ENCODE results near the gene ARF4.
A peak's percentile ranks its signal among the peaks of the same experiment; 100 is the strongest.

The ARF4 gene

GRCh38 chr3:57592306-57592705 is 4.8 kb downstream of the ARF4 start:
- Mint-ChIP-seq H3K9me3 (no peaks in the 10 kb centered on the region), H3K27me3 (ENCODE audit: low read depth, poor library complexity) (no peaks in the 10 kb centered on the region), H3K27ac (no peak overlapping the region), H3K4me3 (no peak overlapping the region), H3K4me1 (peaks cover 27% of the 10 kb centered on the region), H3K36me3 (ENCODE audit: low read depth) (peaks cover 52% of the 10 kb centered on the region)
- no peak for DNase-seq
- TF ChIP-seq CTCF (IDR thresholded peaks at IDR 0.05), result no peak

DNA sequence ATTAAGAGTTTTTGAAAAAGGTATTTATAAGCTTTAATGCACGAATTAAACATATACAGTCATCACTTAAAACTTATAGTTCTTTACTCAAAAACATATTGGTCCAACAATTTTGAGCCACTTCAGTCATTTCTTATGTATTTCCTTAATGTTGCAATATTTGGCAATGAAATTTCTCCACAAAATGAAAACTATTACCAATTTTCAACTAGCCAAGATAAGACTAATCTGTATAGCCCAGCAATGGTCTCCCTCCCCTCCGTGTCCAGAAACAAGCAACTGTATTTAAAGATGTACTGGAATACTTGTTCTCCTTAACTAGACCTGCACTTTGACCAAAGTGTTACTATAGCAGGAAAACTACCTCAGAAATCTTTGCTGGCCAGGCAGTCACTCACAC is 9.2 kb downstream of the ARF4 start:
- peaks cover under 1% of the 10 kb centered on the region for H3K4me1 Mint-ChIP-seq
- H3K36me3 Mint-ChIP-seq (ENCODE audit: low read depth), result peaks cover 52% of the 10 kb centered on the region
- no peak overlapping the region for H3K27ac Mint-ChIP-seq
- no peak for DNase-seq
- no peaks in the 10 kb centered on the region for H3K27me3 Mint-ChIP-seq (ENCODE audit: low read depth, poor library complexity)
- TF ChIP-seq CTCF (IDR thresholded peaks at IDR 0.05), result no peak
- no peak overlapping the region for H3K4me3 Mint-ChIP-seq
- H3K9me3 Mint-ChIP-seq, result no peaks in the 10 kb centered on the region

DNA sequence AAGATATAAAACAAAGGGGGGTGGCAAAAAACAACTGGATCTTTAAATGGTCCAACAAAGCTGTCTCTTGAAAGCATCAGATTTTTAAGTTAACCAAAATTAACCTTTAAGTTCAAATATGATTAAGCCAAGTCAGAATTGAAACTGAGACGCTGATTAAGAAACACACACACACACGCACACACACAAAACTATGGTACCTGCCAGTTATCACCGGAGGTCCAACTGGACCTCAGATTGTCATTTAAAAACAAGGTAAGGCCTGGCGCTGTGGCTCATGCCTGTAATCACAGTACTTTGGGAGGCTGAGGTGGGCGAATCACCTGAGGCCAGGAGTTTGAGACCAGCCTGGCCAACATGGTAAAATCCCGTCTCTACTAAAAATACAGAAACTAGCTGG is 10.4 kb downstream of the ARF4 start:
- TF ChIP-seq CTCF (IDR thresholded peaks at IDR 0.05), result no peak
- H3K9me3 Mint-ChIP-seq, result no peaks in the 10 kb centered on the region
- no peaks in the 10 kb centered on the region for H3K4me1 Mint-ChIP-seq
- peak overlapping the region; percentile 65 for H3K27ac Mint-ChIP-seq
- H3K4me3 Mint-ChIP-seq, result no peak overlapping the region
- peaks cover 44% of the 10 kb centered on the region for H3K36me3 Mint-ChIP-seq (ENCODE audit: low read depth)
- no peaks in the 10 kb centered on the region for H3K27me3 Mint-ChIP-seq (ENCODE audit: low read depth, poor library complexity)
- no peak for DNase-seq

DNA sequence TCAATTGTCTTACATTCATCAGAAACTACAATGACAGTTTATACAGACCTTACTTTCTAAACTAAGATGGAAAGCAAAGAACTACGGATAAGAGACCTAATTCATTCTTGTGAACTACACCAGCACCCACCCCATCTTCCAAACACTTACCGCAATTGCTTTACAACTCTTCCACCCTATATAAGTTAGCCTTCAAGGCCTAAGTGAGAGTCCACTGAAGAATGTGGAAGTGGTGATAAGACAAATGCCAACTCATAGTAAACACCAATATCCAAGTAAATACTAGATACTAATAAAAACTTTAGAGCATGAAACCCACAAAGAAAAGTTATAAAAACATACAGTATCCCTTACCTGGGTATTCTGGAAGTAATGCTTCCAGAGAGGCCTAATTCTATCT is 13.6 kb downstream of the ARF4 start:
- no peaks in the 10 kb centered on the region for H3K27me3 Mint-ChIP-seq (ENCODE audit: low read depth, poor library complexity)
- H3K27ac Mint-ChIP-seq, result peak overlapping the region; percentile 88
- no peak for DNase-seq
- H3K4me3 Mint-ChIP-seq, result no peak overlapping the region
- H3K9me3 Mint-ChIP-seq, result no peaks in the 10 kb centered on the region
- no peak for TF ChIP-seq CTCF (IDR thresholded peaks at IDR 0.05)
- no peaks in the 10 kb centered on the region for H3K4me1 Mint-ChIP-seq
- peaks cover 51% of the 10 kb centered on the region for H3K36me3 Mint-ChIP-seq (ENCODE audit: low read depth)

- no peaks in the 10 kb centered on the region for H3K9me3 Mint-ChIP-seq
- H3K27me3 Mint-ChIP-seq (ENCODE audit: low read depth, poor library complexity), result no peaks in the 10 kb centered on the region
- H3K27ac Mint-ChIP-seq, result no peak overlapping the region
- DNase-seq, result no peak
- TF ChIP-seq CTCF (IDR thresholded peaks at IDR 0.05), result no peak
- peaks cover 5% of the 10 kb centered on the region for H3K4me1 Mint-ChIP-seq
- H3K36me3 Mint-ChIP-seq (ENCODE audit: low read depth), result peaks cover 55% of the 10 kb centered on the region
- H3K4me3 Mint-ChIP-seq, result no peak overlapping the region
Measured at GRCh38 chr3:57582474-57583168, 14.5 kb downstream of the ARF4 start.

DNA sequence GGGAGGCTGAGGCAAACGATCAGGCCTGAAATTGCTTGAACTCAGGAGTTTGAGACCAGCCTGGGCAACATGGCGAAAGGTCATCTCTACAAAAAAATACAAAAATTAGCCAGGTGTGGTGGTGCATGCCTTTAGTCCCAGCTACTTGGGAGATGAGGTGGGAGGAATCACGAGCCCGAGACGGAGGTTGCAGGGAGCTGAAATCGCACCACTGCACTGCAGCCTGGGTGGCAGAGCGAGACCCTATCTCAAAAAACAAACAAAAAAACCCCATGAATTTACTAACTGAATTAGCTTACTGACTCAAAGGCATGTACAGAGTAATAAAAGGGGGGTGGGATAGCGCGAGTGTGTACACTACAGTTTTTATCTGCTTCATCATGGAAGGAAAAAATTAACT is 19.3 kb downstream of the ARF4 start:
- H3K4me3 Mint-ChIP-seq, result no peak overlapping the region
- H3K27ac Mint-ChIP-seq, result peak overlapping the region; percentile 94
- no peaks in the 10 kb centered on the region for H3K9me3 Mint-ChIP-seq
- H3K4me1 Mint-ChIP-seq, result peaks cover 11% of the 10 kb centered on the region
- H3K36me3 Mint-ChIP-seq (ENCODE audit: low read depth), result peaks cover 81% of the 10 kb centered on the region
- peak; percentile 17 for DNase-seq
- TF ChIP-seq CTCF (IDR thresholded peaks at IDR 0.05), result no peak
- H3K27me3 Mint-ChIP-seq (ENCODE audit: low read depth, poor library complexity), result no peaks in the 10 kb centered on the region

Data from nephron progenitor cell (in vitro differentiated cells).